Osteoblast (primary cell): ENCODE data around the gene TEX28. TPM values are rescaled to one million over a fixed set of nuclear protein-coding genes. Genes with fewer than 3 reads are reported as not detected.
A peak's percentile ranks its signal among the peaks of the same experiment; 100 is the strongest.
"Not testable (repeated sequence)": the region's sequence is repeated elsewhere in the genome, so short reads cannot be mapped to it uniquely, and the experiment has no call there.

Source experiments
- DNase-seq: peaks from one replicate; pipeline ENCODE4 v3.0.0; 2011; ENCODE audit warnings: low spot score, mixed read lengths; ENCODE audit not compliant: insufficient read length; ENCODE audit errors: missing footprints
- H2AFZ ChIP-seq: 2 replicates; pipeline ENCODE4 v1.6.0; 2011; ENCODE audit warnings: mild to moderate bottlenecking, low read length
- H3K27ac ChIP-seq: 2 replicates; pipeline ENCODE4 v1.5.1; 2011; ENCODE audit warnings: mild to moderate bottlenecking, low read depth, low read length, moderate library complexity
- H3K27me3 ChIP-seq: 2 replicates; pipeline ENCODE4 v1.6.0; 2012; ENCODE audit warnings: mild to moderate bottlenecking, control low read depth, inconsistent platforms, low read length, moderate library complexity; ENCODE audit not compliant: insufficient read depth
- H3K36me3 ChIP-seq: 2 replicates; pipeline ENCODE4 v1.5.1; 2011; ENCODE audit warnings: mild to moderate bottlenecking, low read length, control low read depth, moderate library complexity; ENCODE audit not compliant: insufficient read depth
- H3K4me1 ChIP-seq: 2 replicates; pipeline ENCODE4 v1.5.1; 2011; ENCODE audit warnings: mild to moderate bottlenecking, low read length, control low read depth, moderate library complexity; ENCODE audit not compliant: insufficient read depth
- H3K4me2 ChIP-seq: 2 replicates; pipeline ENCODE4 v1.6.0; 2011; ENCODE audit warnings: mild to moderate bottlenecking, low read length; ENCODE audit not compliant: insufficient read depth
- H3K4me3 ChIP-seq: fragments of 200-600 bp; sonication (generic); 3 replicates; pipeline ENCODE4 v1.5.1; 2012; ENCODE audit warnings: mild to moderate bottlenecking, low read length, inconsistent platforms; ENCODE audit not compliant: insufficient read depth
- H3K79me2 ChIP-seq: 2 replicates; pipeline ENCODE4 v1.6.0; 2012; ENCODE audit warnings: mild to moderate bottlenecking, low read length, control low read depth, inconsistent platforms; ENCODE audit not compliant: insufficient read depth
- H3K9me3 ChIP-seq: 2 replicates; pipeline ENCODE4 v1.5.1; 2011; ENCODE audit warnings: low read depth, low read length, control low read depth
- H4K20me1 ChIP-seq: 2 replicates; pipeline ENCODE4 v1.6.0; 2012; ENCODE audit warnings: mild to moderate bottlenecking, low read length, control low read depth; ENCODE audit not compliant: insufficient read depth
- CTCF ChIP-seq: IDR thresholded peaks from 2 replicates; pipeline ENCODE4 v1.5.1; 2011; ENCODE audit warnings: mild to moderate bottlenecking, low read depth, low read length, moderate library complexity; ENCODE audit errors: extremely low read depth
- total RNA-seq: library from RNA; depleted of rRNA; stranded (reverse); fragments of >200 nt; gene quantifications from 2 replicates; pipeline ENCODE4 v1.2.3, GENCODE V29; 2012

The TEX28 gene
- total RNA-seq, 1 donor: not detected

GRCh38 chrX:154300816-154301215, 5.9 kb upstream of the TEX28 start:
- no peaks in the 10 kb centered on the region for H3K27me3 ChIP-seq
- H2AFZ ChIP-seq: no peak overlapping the region
- no peaks in the 10 kb centered on the region for H3K9me3 ChIP-seq
- TF ChIP-seq CTCF: no peak
- H4K20me1 ChIP-seq: no peaks in the 10 kb centered on the region
- H3K4me1 ChIP-seq: no peaks in the 10 kb centered on the region
- H3K4me2 ChIP-seq: no peak overlapping the region
- H3K36me3 ChIP-seq: no peaks in the 10 kb centered on the region
- H3K4me3 ChIP-seq: no peak overlapping the region
- no peaks in the 10 kb centered on the region for H3K79me2 ChIP-seq
- no peak overlapping the region for H3K27ac ChIP-seq
- DNase-seq: no peak

- no peak overlapping the region for H3K4me2 ChIP-seq
- DNase-seq: no peak
- no peak for TF ChIP-seq CTCF
- H3K4me1 ChIP-seq: no peaks in the 10 kb centered on the region
- H3K4me3 ChIP-seq: no peak overlapping the region
- no peaks in the 10 kb centered on the region for H3K27me3 ChIP-seq
- no peak overlapping the region for H3K27ac ChIP-seq
- H3K9me3 ChIP-seq: no peaks in the 10 kb centered on the region
- H4K20me1 ChIP-seq: no peaks in the 10 kb centered on the region
- no peaks in the 10 kb centered on the region for H3K79me2 ChIP-seq
- H3K36me3 ChIP-seq: no peaks in the 10 kb centered on the region
- H2AFZ ChIP-seq: no peak overlapping the region
Observed at GRCh38 chrX:154298312-154298711, 3.4 kb upstream of the TEX28 start.

- Histone ChIP-seq H3K4me3 (no peak overlapping the region), H3K27me3 (no peaks in the 10 kb centered on the region), H3K9me3 (no peaks in the 10 kb centered on the region), H3K4me1 (no peaks in the 10 kb centered on the region), H3K27ac (no peak overlapping the region), H4K20me1 (no peaks in the 10 kb centered on the region), H3K79me2 (no peaks in the 10 kb centered on the region), H3K4me2 (no peak overlapping the region), H2AFZ (no peak overlapping the region), H3K36me3 (no peaks in the 10 kb centered on the region)
- no peak for DNase-seq
- TF ChIP-seq CTCF: no peak
Observed at GRCh38 chrX:154296731-154297130, 1.8 kb upstream of the TEX28 start.

DNA sequence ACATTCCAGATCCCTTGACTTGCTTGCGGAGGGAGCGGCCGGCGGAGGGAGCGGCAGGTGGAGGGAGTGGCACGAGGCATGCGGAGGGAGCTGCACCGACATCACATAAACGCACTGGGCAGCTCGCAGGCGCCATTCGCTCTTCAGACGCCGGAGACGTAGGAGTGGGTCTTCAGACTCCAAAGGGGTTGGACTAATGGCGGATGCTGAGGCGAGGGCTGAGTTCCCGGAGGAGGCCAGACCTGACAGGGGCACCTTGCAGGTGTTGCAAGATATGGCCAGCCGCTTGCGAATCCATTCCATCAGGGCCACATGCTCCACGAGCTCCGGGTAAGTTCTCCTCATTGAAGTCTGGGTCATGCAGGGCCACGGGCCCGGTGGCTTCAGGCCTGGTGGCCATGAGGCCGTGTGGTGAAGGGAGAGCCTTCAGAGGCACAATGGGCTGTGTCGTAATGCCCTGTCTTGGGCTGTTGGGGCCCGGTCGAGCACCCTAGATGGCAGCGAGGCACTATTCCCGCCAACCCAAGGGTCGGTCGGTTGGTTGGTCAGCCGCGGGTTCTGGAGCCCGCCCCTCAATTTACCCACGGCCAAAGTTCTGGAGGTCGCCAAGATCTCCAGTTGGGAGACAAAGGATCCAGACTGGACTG, 863 bp upstream of the TEX28 start, which contains the start of gene TKTL1:
Gene TKTL1, plus strand, starts transcription at position 132 of the 647 bp plus-strand sequence. Its CDS starts 65 bp downstream, at position 197.
- Histone ChIP-seq H3K27me3 (no peaks in the 10 kb centered on the region), H2AFZ (no peak within 1 kb of the TSS)
- no peak for TF ChIP-seq CTCF

DNA sequence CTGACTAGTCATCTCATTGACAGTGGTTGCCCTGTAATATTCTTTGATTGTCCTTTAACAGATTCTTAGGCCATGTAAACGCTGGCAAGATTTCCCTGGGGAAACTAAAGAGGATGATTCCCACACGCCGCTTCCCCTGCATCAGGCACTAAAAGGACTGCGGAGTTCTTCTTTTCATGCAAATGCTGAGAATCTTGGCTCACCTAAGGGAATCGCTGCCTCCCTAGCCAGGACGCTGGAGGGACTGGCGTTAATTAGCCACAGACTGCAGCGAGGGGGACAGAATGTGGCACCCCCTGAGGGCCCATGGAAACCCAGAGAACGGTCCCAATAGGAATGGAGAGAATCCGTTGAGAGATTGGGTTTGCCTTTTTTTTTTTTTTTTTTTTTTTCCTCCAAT, 8.5 kb downstream of the TEX28 start:
- H3K4me2 ChIP-seq, H3K4me1 ChIP-seq, H3K36me3 ChIP-seq, H3K79me2 ChIP-seq, H3K9me3 ChIP-seq, DNase-seq, H4K20me1 ChIP-seq, H3K4me3 ChIP-seq, H3K27me3 ChIP-seq, H3K27ac ChIP-seq, H2AFZ ChIP-seq: not testable (repeated sequence)

More for the DNA sequence above, 863 bp upstream of the TEX28 start, which contains the start of gene TKTL1:
- no peaks in the 10 kb centered on the region for H4K20me1 ChIP-seq
- H3K79me2 ChIP-seq: no peaks in the 10 kb centered on the region
- H3K4me1 ChIP-seq: no peaks in the 10 kb centered on the region
- H3K4me3 ChIP-seq: no peak within 1 kb of the TSS
- DNase-seq: peak; percentile 11
- no peak within 1 kb of the TSS for H3K27ac ChIP-seq
- H3K36me3 ChIP-seq: no peaks in the 10 kb centered on the region
- H3K4me2 ChIP-seq: no peak within 1 kb of the TSS
- no peaks in the 10 kb centered on the region for H3K9me3 ChIP-seq

DNA sequence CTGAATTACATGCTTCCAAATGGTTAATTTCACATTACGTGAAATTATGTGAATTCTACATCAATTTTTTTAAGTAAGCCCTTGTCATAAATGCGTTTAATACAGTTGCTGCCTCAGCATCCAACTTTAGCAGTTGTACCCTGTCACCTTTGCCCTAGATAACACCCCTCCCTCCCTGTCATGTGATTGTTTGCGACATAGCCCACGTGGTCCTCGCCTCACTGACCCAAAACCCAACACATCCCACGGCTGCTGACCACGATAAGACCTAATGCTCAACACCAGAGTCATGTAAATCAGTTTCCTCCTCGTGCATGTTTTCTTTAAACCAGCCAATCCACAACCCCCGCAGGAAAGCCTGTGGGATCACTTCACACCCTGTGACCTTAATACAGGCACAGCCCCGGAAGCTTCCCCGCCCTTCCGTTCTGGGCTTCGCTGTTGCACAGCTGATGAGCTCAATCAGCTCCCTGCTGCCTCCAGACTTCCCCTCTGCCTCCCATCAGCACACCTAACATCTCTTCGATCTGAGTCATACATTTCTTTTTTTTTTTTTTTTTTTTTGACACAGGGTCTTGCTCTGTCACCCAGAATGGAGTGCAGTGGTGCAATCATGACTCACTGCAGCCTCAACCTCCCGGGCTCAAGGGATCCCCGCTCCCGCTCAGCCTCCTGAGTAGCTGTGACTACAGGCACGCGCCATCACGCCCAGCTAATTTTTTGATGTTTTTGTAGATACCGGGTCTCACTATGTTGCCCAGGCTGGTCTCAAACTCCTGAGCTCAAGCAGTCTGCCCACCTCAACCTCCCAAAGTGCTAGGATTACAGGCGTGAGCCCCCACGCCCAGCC, 10.2 kb downstream of the TEX28 start:
- H3K4me1 ChIP-seq, H2AFZ ChIP-seq, H3K4me3 ChIP-seq, H3K4me2 ChIP-seq, H3K9me3 ChIP-seq, H3K27me3 ChIP-seq, H3K27ac ChIP-seq, DNase-seq, H3K36me3 ChIP-seq, H4K20me1 ChIP-seq, H3K79me2 ChIP-seq: not testable (repeated sequence)
